CD4-positive, alpha-beta T cell (primary cell): ENCODE data around the gene SRC. TPM values are rescaled to one million over a fixed set of nuclear protein-coding genes. Genes with fewer than 3 reads are reported as not detected.

Experiments used
- ATAC-seq: fragments of 200-7000 bp; cut with Tn5 transposase; one replicate; pipeline ENCODE4 v1.10.0; 2022; ENCODE audit warnings: mild to moderate bottlenecking; ENCODE audit not compliant: poor library complexity
- CTCF ChIA-PET: fragments of 350-600 bp; sonication (Branson Sonifier 250); formaldehyde crosslinking; loops from one replicate; lab custom pipeline; 2021; ENCODE audit warnings: antibody characterized with exemption, inconsistent platforms; lab: Charles Lee
- POLR2A ChIA-PET: fragments of 350-600 bp; sonication (Branson Sonifier 250); formaldehyde crosslinking; loops from one replicate; lab custom pipeline; 2021; ENCODE audit warnings: antibody characterized with exemption, inconsistent platforms; lab: Charles Lee
- DNase-seq, 14 experiments: peaks; one replicate each; pipeline ENCODE4 v3.0.0-alpha.2; 2013 to 2020; ENCODE audit warnings: mixed read lengths in 2 of 14
- H3K27ac ChIP-seq, 2 donors: one replicate each; pipeline versions ENCODE4 v1.5.1 to v1.7.0; 2013; ENCODE audit warnings: low read length in 2 of 2, low read depth in 1 of 2, mild to moderate bottlenecking in 1 of 2
- H3K27me3 ChIP-seq, 2 experiments: 1 replicate in 1 of 2; 2 replicates in 1 of 2; pipeline versions ENCODE4 v1.6.1 to v1.7.0; 2013; ENCODE audit warnings: low read length in 2 of 2, control low read depth in 1 of 2, mild to moderate bottlenecking in 1 of 2, moderate library complexity in 1 of 2; ENCODE audit not compliant: insufficient read depth in 2 of 2, control insufficient read depth in 1 of 2
- H3K36me3 ChIP-seq: one replicate; pipeline ENCODE4 v1.6.1; 2013; ENCODE audit warnings: low read length, control low read depth; ENCODE audit not compliant: insufficient read depth
- H3K4me1 ChIP-seq: one replicate; pipeline ENCODE4 v1.6.1; 2013; ENCODE audit warnings: low read length, control low read depth; ENCODE audit not compliant: insufficient read depth
- H3K4me3 ChIP-seq: one replicate; pipeline ENCODE4 v1.5.1; 2013; ENCODE audit warnings: mild to moderate bottlenecking, low read length, moderate library complexity
- H3K9me3 ChIP-seq, 2 experiments: 1 replicate in 1 of 2; 2 replicates in 1 of 2; pipeline versions ENCODE4 v1.6.1 to v1.7.0; 2013; ENCODE audit warnings: low read length in 2 of 2, mild to moderate bottlenecking in 2 of 2, control low read depth in 1 of 2, moderate library complexity in 1 of 2; ENCODE audit not compliant: control insufficient read depth in 1 of 2, insufficient read depth in 1 of 2
- H3K27ac Mint-ChIP-seq: one replicate; pipeline ENCODE4 v1.8.0; 2020; ENCODE audit warnings: mixed read lengths
- H3K27me3 Mint-ChIP-seq: one replicate; pipeline ENCODE4 v1.8.0; 2021; ENCODE audit warnings: mixed read lengths
- H3K36me3 Mint-ChIP-seq: one replicate; pipeline ENCODE4 v1.8.0; 2021; ENCODE audit warnings: low read depth, mixed read lengths
- H3K4me1 Mint-ChIP-seq: one replicate; pipeline ENCODE4 v1.8.0; 2021; ENCODE audit warnings: low read depth, mixed read lengths
- H3K4me3 Mint-ChIP-seq: one replicate; pipeline ENCODE4 v1.8.0; 2020; ENCODE audit warnings: mild to moderate bottlenecking, mixed read lengths
- H3K9me3 Mint-ChIP-seq: one replicate; pipeline ENCODE4 v1.8.0; 2020; ENCODE audit warnings: mixed read lengths
- intact Hi-C, 2 experiments: fragments of 100-400 bp; cut with DNase I in 1 of 2; cut with micrococcal nuclease in 1 of 2; formaldehyde crosslinking; loops; one replicate each; pipeline versions ENCODE4 v1.15.1 to v1.9.0; 2023 to 2025; cut with DNase I, micrococcal nuclease
- total RNA-seq, 174 experiments: library from RNA in 2 of 174; stranded (reverse) in 2 of 174; gene quantifications; one replicate each; pipeline ENCODE4 v1.2.3 and lab custom pipeline; 2021 to 2026
- TF ChIP-seq, protein P1 (sequence below): fragments of 200-600 bp; IDR thresholded peaks from one replicate; pipeline ENCODE4 v1.8.0; 2022; ENCODE audit warnings: antibody characterized with exemption, mild to moderate bottlenecking

SRC gene
- total RNA-seq, 2 experiments from 2014 or later: 2.5 to 3.1 TPM

DNA sequence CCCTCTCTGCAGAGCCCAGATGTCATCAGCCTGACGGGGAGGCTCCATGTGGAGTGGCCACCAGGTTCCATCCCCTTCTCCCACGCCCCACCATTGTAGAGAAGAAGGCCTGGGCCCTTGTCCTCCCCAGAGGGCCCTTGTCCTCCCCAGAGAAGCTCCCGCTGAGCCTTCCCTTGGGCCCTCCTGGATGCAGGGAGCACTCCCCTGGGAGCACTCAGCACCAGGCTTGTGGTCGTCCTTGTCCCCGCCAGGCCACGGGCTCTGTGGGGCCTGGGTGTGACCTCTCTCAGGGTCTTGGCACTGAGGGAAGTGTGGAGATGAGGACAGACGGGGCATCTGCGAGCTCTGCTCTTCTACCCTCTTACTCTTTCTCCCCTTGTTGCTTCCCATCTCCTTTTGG, 91.7 kb downstream of the SRC start:
- TF ChIP-seq, protein P1, sequence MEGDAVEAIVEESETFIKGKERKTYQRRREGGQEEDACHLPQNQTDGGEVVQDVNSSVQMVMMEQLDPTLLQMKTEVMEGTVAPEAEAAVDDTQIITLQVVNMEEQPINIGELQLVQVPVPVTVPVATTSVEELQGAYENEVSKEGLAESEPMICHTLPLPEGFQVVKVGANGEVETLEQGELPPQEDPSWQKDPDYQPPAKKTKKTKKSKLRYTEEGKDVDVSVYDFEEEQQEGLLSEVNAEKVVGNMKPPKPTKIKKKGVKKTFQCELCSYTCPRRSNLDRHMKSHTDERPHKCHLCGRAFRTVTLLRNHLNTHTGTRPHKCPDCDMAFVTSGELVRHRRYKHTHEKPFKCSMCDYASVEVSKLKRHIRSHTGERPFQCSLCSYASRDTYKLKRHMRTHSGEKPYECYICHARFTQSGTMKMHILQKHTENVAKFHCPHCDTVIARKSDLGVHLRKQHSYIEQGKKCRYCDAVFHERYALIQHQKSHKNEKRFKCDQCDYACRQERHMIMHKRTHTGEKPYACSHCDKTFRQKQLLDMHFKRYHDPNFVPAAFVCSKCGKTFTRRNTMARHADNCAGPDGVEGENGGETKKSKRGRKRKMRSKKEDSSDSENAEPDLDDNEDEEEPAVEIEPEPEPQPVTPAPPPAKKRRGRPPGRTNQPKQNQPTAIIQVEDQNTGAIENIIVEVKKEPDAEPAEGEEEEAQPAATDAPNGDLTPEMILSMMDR: no peak
- Mint-ChIP-seq H3K27ac (no peak overlapping the region), H3K4me1 (no peaks in the 10 kb centered on the region), H3K4me3 (no peak overlapping the region), H3K36me3 (no peaks in the 10 kb centered on the region), H3K27me3 (peaks cover 5% of the 10 kb centered on the region), H3K9me3 (no peaks in the 10 kb centered on the region)
- ChIA-PET CTCF (no interaction called here), POLR2A (no interaction called here)
- no peak for ATAC-seq
- H3K9me3 ChIP-seq: peaks cover 0 to 6% of the 10 kb centered on the region in 2 experiments
- no peaks in the 10 kb centered on the region for H3K36me3 ChIP-seq
- H3K27me3 ChIP-seq: no peaks in the 10 kb centered on the region
- intact Hi-C loops: no loop called here
- H3K4me3 ChIP-seq: no peak overlapping the region
- no peak for DNase-seq
- no peak overlapping the region for H3K27ac ChIP-seq
- H3K4me1 ChIP-seq: no peaks in the 10 kb centered on the region

DNA sequence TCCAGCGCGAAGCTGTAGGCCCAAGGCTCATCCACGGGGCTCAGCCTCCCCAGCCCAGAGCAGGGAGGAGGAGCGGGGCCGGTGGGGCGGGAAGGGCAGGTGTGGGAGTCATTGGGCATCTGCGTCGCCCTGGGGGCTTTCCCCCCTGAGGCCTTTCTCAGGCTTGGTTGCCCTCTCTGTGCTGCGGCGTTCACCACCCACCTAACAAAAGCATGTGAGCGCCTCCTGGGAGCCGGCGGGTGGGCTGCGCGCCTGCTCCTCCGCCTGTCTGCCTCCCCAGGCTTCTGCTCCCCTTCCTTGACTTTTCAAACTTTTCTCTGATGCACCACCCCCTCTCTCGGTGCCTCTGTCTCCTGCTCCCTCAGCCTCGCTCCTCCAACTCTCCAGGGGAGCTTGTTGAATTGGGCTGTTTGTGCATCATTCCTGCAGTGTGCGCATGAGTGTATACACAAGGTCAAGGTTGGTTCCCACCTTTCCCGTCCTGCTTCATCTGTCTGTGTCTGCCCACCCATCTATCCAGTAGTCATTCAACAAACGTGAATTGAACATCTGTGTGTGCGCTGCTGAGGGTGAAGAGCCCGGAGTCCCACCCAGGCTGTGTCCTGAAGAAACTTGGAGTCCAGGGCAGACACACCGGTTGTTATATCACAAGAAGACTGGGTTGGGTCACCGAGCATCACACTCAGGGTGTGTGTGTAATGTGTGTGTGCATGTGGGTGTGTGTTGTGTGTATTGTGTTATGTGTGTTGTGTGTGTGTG, 92.7 kb downstream of the SRC start:
- Histone ChIP-seq H3K9me3 (peaks cover 0 to 6% of the 10 kb centered on the region in 2 experiments), H3K4me1 (no peaks in the 10 kb centered on the region), H3K27ac (no peak overlapping the region), H3K4me3 (no peak overlapping the region), H3K27me3 (no peaks in the 10 kb centered on the region), H3K36me3 (no peaks in the 10 kb centered on the region)
- H3K27ac Mint-ChIP-seq: no peak overlapping the region
- no peak overlapping the region for H3K4me3 Mint-ChIP-seq
- ATAC-seq (no peak), DNase-seq (no peak)
- TF ChIP-seq, protein P1: no peak
- H3K27me3 Mint-ChIP-seq: peaks cover 5% of the 10 kb centered on the region
- no peaks in the 10 kb centered on the region for H3K4me1 Mint-ChIP-seq
- ChIA-PET CTCF (no interaction called here), POLR2A (no interaction called here)
- intact Hi-C loops: no loop called here
- no peaks in the 10 kb centered on the region for H3K9me3 Mint-ChIP-seq
- no peaks in the 10 kb centered on the region for H3K36me3 Mint-ChIP-seq

DNA sequence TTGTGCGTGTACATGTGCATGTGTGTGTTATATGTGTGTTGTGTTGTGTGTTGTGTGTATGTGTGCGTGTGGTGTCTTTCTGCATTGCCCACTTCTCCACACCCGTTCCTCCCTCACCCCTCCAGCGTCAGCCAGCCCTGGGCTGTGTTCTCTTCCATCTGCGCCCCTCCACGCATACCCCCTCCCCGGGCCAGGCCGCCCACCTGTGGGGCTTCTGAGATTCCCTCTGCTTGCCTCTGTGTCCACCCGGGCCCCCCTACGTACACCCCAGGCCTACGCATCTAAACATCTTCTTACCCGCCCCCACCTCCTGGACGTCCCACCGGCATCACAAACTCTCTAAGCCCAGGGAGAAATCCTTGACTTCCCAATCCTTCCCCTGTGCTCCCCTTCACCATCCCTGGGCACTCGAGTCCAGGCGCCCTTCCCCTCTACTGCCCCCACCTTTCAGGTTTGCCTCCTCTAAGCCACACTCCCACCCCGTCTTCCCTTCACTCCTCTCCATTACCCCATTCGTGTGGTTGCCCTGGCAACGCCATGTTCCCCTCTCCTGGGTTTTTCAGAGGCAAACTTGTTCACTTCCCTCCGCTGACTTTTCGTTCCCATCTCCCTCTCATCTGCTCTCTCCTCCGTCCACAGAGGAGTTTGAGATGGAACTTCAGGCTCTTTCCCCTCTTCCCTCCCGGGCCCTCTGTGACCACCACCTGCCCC, 93.4 kb downstream of the SRC start:
- Histone ChIP-seq H3K4me1 (no peaks in the 10 kb centered on the region), H3K27ac (no peak overlapping the region), H3K4me3 (no peak overlapping the region), H3K27me3 (no peaks in the 10 kb centered on the region), H3K36me3 (no peaks in the 10 kb centered on the region), H3K9me3 (peaks cover 0 to 6% of the 10 kb centered on the region in 2 experiments)
- Mint-ChIP-seq H3K9me3 (no peaks in the 10 kb centered on the region), H3K27me3 (peaks cover 5% of the 10 kb centered on the region), H3K36me3 (no peaks in the 10 kb centered on the region), H3K4me1 (no peaks in the 10 kb centered on the region), H3K27ac (no peak overlapping the region), H3K4me3 (no peak overlapping the region)
- TF ChIP-seq, protein P1: no peak
- intact Hi-C loops: no loop called here
- ChIA-PET CTCF (no interaction called here), POLR2A (no interaction called here)
- ATAC-seq: no peak
- DNase-seq: no peak
